GM19455 (cell line): ENCODE data around the gene TMEM158.
A peak's percentile ranks its signal among the peaks of the same experiment; 100 is the strongest.

ENCODE experiments used
- ATAC-seq: cut with Tn5 transposase; IDR thresholded peaks from one replicate; pipeline ENCODE4 v1.9.1; 2021; ENCODE audit not compliant: unreplicated experiment

Gene TMEM158

DNA sequence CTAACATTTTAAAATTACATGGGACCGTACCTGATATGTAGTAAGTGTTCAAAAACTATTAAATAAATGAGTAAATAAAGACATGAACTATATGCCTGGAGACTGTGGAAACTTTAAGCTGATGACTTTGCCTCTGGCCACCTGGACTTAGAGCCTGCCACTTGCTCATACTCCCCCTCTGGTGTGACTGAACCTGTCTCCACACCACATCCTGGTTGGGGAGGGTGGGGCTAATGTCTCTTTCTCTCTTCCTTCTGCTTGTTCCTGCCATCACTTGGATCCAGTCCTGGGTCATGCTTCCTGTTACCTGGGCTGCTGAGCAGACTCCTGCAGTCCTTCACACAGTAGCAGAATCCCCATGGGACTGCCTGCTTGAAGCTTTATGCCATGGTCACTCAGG is 8.2 kb upstream of the TMEM158 start:
- no peak for ATAC-seq

- ATAC-seq = no peak
Measured at GRCh38 chr3:45232521-45232920, 6.4 kb upstream of the TMEM158 start.

- ATAC-seq = no peak
Measured at GRCh38 chr3:45227946-45228345, 1.9 kb upstream of the TMEM158 start.

GRCh38 chr3:45227071-45227820 is 1.2 kb upstream of the TMEM158 start:
- ATAC-seq = no peak

GRCh38 chr3:45225465-45226205 is 452 bp downstream of the TMEM158 start:
- ATAC-seq = peak; percentile 43

DNA sequence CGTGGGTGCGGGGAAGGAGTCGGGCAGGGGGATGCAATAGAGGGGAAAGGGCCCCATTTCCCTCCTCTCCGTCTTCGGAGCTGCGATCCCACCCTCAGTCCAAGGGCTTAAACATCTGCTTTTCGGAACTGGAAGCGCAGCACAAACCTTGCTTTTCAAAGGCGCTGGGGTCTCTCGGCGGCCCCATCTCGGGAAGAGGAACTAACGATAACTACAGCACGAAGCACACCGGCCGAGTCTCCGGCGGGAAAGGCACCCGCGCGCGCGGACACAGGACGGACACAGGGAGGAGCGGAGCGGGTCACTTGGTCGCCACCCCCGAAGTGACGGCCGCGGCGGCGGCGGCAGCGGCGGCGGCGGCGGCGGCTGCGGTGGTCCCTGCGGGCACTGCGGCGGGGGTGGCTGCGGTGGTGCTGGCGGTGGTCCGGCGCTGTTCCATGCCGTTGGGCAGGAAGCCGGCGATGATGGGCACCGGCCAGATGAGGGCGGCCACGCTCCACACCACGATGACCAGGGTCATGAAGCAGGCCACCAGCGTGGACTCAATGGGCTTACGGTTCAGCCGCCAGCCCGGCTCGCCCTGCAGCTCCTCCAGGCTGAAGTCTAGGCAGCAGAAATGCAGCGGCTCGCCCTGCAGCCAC is 1.1 kb downstream of the TMEM158 start:
- no peak for ATAC-seq

DNA sequence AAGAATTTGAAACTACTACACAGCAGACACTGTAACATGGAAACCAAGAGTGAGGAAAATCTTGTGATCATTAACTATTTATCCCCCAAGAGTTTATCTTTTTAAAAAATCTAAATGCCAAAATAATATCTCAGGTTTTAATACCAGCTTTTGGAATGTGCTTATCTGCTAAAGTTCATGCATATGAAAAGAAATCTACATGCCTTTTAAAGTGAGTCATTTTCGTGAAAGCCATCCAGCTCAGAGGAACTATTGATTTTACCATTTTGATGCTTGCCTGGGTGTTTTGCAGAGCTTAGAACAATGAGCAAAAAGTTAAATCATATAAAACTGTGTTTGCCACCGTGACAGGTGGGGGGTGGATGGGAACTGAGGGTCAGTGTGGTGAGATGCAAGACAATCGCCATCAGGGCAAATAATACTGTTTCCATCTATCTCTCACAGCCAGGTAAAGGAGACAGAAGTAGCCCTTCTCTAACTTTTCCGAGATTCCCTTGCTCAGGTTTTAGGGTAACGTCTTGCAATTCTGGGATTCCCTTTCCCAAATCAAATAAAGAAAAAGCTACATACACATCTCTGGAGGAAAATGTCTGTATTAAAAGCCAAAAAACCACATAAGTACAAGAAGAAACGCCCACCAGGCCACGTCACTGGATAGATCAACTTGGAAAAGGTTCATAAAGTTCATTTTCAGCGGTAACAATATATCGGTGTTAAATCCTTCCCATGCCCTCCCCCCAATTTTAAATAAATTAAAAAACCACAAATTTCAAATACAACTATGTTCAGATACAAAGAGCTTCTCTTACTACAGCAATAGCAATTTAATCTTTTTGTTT is 2.0 kb downstream of the TMEM158 start:
- ATAC-seq = no peak

DNA sequence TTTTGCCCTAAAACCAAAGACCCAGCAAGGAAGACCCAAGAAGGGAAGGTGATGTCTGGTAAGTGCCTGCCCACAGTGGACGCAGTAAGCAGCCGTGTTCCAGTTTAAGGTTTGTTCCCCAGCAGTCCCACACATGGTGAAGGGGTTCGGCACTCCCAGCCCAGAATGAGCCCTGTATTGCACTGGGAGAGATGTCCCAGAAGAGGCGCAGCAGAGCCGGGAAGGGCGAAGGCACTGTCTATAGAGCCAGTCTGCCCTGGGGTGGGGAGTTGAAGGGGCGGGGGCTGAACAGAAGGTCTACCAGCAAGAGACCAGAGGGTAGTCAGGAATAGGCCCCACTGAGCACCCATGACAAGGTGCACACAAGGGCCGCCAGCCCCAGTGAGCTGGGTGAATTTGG is 6.4 kb downstream of the TMEM158 start:
- no peak for ATAC-seq

GRCh38 chr3:45218578-45219390 is 7.3 kb downstream of the TMEM158 start:
- no peak for ATAC-seq

GRCh38 chr3:45216021-45216609 is 10.0 kb downstream of the TMEM158 start:
- ATAC-seq = no peak

- no peak for ATAC-seq
Measured at GRCh38 chr3:45215466-45215865, 10.6 kb downstream of the TMEM158 start.

DNA sequence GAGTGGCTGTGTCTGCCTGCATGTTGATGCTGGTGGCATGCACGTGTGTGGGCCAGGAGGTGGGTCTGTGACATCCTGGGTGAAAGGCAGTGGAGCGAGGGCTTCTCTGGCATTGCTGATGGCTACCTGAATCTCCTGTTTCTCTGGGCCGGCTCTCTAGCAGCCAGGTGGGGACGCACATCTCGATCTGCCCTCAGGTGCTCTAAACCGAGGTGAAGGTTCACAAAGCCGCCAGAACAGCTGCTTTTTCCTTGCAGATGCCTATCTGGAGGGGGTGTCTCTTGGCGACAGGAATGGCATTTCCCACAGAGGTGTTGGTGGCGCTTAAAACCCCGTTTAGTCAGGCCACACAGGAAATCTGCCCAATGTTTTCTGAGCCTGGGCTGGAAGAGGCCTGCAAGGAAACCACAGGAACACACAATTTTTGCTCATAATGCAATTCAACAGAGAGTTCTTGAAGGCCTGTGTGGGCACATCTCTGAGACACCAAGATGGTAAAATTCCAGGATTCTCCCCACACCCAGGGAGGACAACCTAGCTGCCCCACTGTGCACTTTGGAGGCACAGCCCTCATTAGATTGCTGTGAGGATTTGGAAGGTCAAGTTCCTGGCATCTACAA is 11.9 kb downstream of the TMEM158 start:
- no peak for ATAC-seq

GRCh38 chr3:45212095-45212468 is 14.0 kb downstream of the TMEM158 start:
- ATAC-seq = no peak

DNA sequence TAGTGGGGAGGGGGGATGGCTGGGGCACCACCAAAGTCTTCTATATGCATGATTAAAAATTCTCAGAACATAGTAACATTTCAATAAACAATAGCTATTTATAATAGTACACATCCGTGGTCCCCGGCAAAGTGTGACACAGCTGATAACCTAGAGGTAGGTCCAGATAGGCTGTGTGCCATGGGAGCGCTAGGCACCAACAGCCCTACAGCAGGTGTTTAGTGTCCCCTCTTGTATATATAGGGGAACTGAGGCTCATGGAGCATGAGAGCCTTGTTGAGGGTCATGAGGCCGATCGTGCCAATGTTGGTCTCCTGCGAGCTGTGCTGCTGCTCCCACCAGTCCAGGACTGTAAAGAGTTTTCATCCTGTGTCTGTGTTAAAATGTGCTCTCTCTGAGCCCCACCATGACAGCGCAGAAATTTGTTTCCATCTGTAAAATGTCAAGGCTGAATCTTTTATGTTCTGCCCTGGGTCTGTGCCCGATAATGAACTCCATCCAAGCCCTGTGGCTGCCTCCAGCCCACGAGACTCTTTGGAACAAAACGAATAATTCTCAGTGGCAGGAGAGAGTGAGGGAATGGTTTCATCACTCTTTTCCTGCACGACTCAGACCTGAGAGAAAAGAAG is 14.5 kb downstream of the TMEM158 start:
- ATAC-seq = no peak

GRCh38 chr3:45210308-45211041 is 15.6 kb downstream of the TMEM158 start:
- ATAC-seq = no peak

DNA sequence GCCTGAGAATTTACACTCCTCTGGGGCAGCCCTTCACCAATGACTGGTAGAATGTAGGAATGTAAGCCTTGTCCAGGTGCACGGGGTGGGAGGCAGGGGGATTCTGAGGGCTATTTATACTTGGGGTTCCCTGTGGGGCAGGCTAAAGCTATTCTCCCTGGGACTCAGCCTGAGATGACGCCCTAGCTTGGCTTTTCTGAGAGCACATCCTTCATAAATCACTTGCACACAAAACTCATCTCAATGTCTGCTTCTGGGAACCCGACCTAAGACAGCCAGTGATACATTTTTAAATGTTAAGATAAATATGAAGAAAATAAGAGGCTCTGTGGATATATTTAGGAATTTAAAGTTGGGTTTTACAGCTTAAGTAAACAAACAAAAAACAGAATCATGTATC is 16.6 kb downstream of the TMEM158 start:
- no peak for ATAC-seq

- no peak for ATAC-seq
Measured at GRCh38 chr3:45208586-45208985, 17.5 kb downstream of the TMEM158 start.

DNA sequence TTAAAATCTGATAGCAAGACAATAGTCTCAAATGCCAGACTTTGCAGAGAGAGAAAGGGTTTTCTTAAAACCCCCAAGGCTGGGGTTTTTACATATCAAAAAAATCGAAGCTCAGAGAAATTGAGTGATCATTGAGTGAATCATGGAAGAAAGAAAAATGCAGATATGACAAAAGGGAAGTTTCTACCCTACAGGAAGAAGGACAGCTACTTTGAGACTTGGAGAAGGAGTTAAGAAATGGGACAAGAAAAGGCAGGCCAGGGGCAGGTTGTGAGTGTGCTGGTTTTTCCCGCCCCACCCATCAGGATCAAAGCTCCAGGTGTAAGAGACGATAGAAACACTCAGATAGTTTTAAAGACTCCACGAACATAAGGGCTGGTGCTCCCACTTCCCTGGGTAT is 18.6 kb downstream of the TMEM158 start:
- no peak for ATAC-seq
